ENCODE data around the gene SGSH. TPM values are rescaled to one million over a fixed set of nuclear protein-coding genes. Genes with fewer than 3 reads are reported as not detected.

The SGSH gene
- polyA plus RNA-seq, 1 donor (not counting 4 experiments of a cell fraction or from before 2014, with no cell fraction given) = 9.6 TPM

- Histone ChIP-seq H3K27me3 (ENCODE audit: control insufficient read depth, extremely low read depth, insufficient read depth, low read length) (no peaks in the 10 kb centered on the region), H3K4me1 (ENCODE audit: control insufficient read depth, extremely low read depth, insufficient read depth, low read length) (no peaks in the 10 kb centered on the region), H3K9me3 (ENCODE audit: control insufficient read depth, low read depth, low read length) (peaks cover 6% of the 10 kb centered on the region), H3K27ac (ENCODE audit: control insufficient read depth, insufficient read depth, low read length) (no peak overlapping the region), H3K4me2 (ENCODE audit: control insufficient read depth, extremely low read depth, insufficient read depth, low read depth, low read length) (no peak overlapping the region), H3K36me3 (ENCODE audit: control insufficient read depth in 2 of 2, extremely low read depth in 1 of 2, insufficient read depth in 2 of 2, low read length in 2 of 2) (no peaks in the 10 kb centered on the region), H3K9ac (ENCODE audit: control insufficient read depth, extremely low read depth, insufficient read depth, low read length) (no peak overlapping the region), H3K9me1 (ENCODE audit: control insufficient read depth, extremely low read depth, insufficient read depth, low read length) (no peaks in the 10 kb centered on the region), H2AFZ (ENCODE audit: control insufficient read depth, low read length) (no peak overlapping the region), H3K4me3 (ENCODE audit: control insufficient read depth in 2 of 3, extremely low read depth in 1 of 3, insufficient read depth in 2 of 3, low read depth in 1 of 3, low read length in 3 of 3) (no peak overlapping the region), H3K79me2 (ENCODE audit: control insufficient read depth, insufficient read depth, low read length) (no peaks in the 10 kb centered on the region), H4K20me1 (ENCODE audit: control insufficient read depth, extremely low read depth, insufficient read depth, low read length) (no peaks in the 10 kb centered on the region)
- FAIRE-seq (no peak), DNase-seq (ENCODE audit: low read depth, low spot score) (no peak)
- dilution Hi-C loops (cut with MboI; ENCODE audit: extremely low pct_ligation_motif_present, low sequenced_read_pairs) = no loop called here
- TF ChIP-seq EZH2 (IDR thresholded peaks at IDR 0.05; ENCODE audit: low read length) (no peak), CTCF (optimal IDR thresholded peaks at IDR 0.05 in 1 of 3, IDR thresholded peaks at IDR 0.05 in 1 of 3, conservative IDR thresholded peaks at IDR 0.05 in 1 of 3; ENCODE audit: extremely low read depth in 1 of 3, insufficient read depth in 2 of 3, low read length in 3 of 3) (no peak)
Observed at GRCh38 chr17:80227666-80228065, 7.5 kb upstream of the SGSH start.

GRCh38 chr17:80227156-80227555 lies 7.0 kb upstream of the SGSH start:
- dilution Hi-C loops (cut with MboI; ENCODE audit: extremely low pct_ligation_motif_present, low sequenced_read_pairs) = no loop called here
- Histone ChIP-seq H3K4me2 (ENCODE audit: control insufficient read depth, extremely low read depth, insufficient read depth, low read depth, low read length) (no peak overlapping the region), H3K9ac (ENCODE audit: control insufficient read depth, extremely low read depth, insufficient read depth, low read length) (no peak overlapping the region), H3K4me3 (ENCODE audit: control insufficient read depth in 2 of 3, extremely low read depth in 1 of 3, insufficient read depth in 2 of 3, low read depth in 1 of 3, low read length in 3 of 3) (no peak overlapping the region), H4K20me1 (ENCODE audit: control insufficient read depth, extremely low read depth, insufficient read depth, low read length) (no peaks in the 10 kb centered on the region), H2AFZ (ENCODE audit: control insufficient read depth, low read length) (no peak overlapping the region), H3K9me1 (ENCODE audit: control insufficient read depth, extremely low read depth, insufficient read depth, low read length) (no peaks in the 10 kb centered on the region), H3K27ac (ENCODE audit: control insufficient read depth, insufficient read depth, low read length) (no peak overlapping the region), H3K4me1 (ENCODE audit: control insufficient read depth, extremely low read depth, insufficient read depth, low read length) (no peaks in the 10 kb centered on the region), H3K79me2 (ENCODE audit: control insufficient read depth, insufficient read depth, low read length) (no peaks in the 10 kb centered on the region), H3K9me3 (ENCODE audit: control insufficient read depth, low read depth, low read length) (peaks cover under 1% of the 10 kb centered on the region), H3K36me3 (ENCODE audit: control insufficient read depth in 2 of 2, extremely low read depth in 1 of 2, insufficient read depth in 2 of 2, low read length in 2 of 2) (no peaks in the 10 kb centered on the region), H3K27me3 (ENCODE audit: control insufficient read depth, extremely low read depth, insufficient read depth, low read length) (no peaks in the 10 kb centered on the region)
- TF ChIP-seq EZH2 (IDR thresholded peaks at IDR 0.05; ENCODE audit: low read length) (no peak), CTCF (optimal IDR thresholded peaks at IDR 0.05 in 1 of 3, IDR thresholded peaks at IDR 0.05 in 1 of 3, conservative IDR thresholded peaks at IDR 0.05 in 1 of 3; ENCODE audit: extremely low read depth in 1 of 3, insufficient read depth in 2 of 3, low read length in 3 of 3) (no peak)
- DNase-seq (ENCODE audit: low read depth, low spot score) (no peak), FAIRE-seq (no peak)
